Stimulated activated CD8-positive, alpha-beta memory T cell treated with anti-CD3 and anti-CD28 coated beads, Interleukin-12 subunit alpha, Interleukin-12 subunit beta, amount 100 ng/mL, for 24 hours (primary cell): ENCODE data around the gene C5orf46.

Experiments
- DNase-seq: peaks from one replicate; pipeline ENCODE4 v3.0.0-alpha.2; 2020; ENCODE audit errors: extremely low read depth

C5orf46 gene

DNA sequence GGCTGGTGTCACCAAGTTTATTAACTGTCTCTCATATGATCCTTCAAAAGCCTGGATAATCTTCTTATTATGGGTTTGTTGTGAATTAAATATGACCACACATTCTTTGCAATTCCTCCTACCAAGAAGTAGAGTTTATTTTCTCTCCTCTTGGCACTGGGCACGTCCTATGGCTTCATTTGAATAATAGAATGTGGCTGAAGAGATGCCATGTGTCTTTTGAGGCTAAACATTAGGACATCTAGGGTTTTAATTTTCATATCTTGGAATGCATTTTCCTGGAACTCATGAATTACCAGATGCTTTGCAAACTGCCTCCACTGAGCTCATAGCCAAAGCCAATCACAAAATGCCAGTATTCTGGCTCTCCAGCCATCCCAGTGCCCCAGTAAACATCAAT is 47.8 kb downstream of the C5orf46 start:
- DNase-seq, result no peak

DNA sequence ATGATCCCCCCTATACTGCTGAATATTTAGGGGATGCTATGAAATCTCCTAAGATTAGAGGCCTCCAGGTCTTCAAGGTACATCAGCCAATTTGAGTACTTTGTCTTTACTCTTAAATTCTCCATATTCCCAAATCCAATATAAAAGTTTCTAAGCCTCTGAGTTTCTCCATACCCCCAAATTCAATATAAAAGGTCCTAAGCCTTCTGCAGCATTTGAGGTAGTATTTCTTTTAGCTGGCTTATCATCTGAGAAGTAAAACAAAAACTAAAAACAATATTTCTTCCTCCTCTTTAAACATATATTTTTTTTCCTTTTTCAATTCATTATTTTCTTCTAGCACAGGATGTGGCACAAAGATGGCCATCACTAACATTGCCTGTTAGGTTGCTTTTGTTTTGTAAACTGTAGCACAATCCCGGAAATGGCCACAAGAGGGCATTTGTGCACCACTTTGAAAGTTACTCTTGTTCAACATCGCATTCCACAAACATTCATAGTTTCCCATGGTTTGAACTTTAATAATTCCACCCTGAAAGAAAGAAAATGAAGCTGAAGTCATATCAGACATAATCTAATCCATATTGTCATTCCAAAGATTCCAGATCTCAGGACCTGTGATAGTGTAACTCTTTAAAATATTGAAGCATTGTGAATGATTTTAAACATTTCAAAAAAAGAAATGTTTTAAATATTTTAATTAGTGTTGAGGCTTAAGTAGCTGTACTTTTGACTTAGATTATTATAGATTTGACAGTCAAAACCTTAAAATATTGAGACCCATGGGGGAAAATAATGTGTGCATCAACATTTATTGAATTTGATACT is 48.8 kb downstream of the C5orf46 start:
- no peak for DNase-seq

DNA sequence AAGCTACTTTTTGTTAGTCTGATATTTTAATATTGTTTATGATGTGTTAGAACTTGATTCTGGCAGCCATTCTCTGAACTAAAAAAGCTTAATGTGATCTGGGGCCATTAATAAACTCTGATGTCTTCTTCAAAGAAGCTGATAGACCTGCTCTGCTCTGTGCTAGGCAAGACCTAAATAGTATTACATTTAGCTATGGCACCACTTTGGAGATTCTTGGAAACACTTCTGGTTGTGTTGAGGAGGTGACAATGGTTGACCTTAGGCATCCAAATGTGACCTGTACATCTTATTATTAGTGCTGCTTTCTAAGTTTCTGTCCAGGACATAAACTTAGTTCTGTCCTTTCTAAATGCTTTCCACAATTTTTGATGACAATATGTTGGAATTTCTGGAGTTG is 49.5 kb downstream of the C5orf46 start:
- no peak for DNase-seq

DNA sequence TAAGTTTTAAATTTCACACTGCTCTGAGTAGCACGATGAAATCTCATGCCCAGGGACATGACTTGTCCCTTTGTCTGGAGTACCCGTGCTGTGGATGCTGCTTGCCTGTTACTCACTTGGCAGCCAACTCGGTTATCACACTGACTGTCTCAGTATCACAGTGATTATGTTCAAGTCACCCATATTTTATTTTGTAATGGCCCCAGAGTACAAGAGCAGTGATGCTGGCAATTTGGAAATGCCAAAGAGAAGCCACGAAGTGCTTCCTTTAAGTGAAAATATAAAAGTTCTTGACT is 50.6 kb downstream of the C5orf46 start:
- no peak for DNase-seq

DNA sequence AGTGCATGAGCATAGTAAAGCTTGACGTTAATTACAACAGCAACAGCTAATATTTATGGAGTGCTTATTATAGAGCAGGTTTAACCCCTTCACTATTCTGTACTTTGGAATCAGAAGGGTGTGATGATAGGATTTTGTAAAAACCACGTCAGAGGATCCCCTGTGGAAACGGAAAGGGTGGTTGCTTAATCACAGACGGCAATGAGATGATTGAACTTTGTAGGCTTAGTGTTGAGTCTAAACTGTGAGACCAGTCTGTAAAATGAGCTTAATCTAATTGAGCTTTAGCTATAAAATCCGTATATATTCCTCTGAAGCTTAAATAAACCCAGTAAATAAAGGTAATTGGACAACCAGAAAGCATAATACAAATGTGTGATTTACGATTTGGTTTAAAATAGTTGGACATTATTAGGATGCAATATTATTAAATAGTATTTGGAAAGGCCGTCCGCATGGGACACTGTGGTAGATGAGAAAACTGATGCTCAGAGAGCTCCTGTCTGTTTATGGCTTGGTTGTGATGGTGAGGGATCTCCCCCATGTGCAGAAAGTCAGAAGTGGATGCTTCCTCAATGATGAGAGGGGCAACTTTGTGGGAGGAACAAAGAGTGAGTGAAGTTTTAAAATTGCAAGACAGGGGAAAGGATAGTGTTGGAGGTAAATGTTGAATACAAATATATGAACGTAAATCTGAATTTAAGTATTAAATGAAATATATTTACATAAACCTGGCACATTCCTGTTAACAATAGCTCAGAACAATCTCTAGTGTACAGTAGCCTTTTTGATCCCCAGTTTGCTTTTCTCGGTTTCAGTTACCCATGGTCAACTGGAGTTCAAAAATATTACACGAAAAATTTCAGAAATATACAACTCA is 51.2 kb downstream of the C5orf46 start:
- no peak for DNase-seq

DNA sequence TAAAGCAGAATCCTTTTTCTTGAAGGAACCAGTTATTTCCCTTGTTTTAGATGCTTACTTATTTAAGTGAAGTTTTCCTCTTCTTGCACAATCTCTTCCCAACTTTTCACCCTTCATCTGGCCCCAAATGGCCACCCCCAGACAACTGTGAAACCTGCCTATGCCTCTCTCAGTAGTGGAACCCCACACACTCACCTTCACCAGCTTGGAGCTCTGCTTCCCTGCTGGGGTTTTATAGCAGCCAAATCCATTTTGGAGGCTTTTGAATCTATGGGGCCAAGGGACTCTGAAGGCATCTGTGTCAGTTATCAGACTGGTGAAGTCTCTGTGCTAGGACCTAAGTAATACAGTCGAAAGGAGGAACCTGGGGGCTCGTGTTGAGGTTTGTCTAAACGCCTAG is 52.0 kb downstream of the C5orf46 start:
- DNase-seq, result no peak

DNA sequence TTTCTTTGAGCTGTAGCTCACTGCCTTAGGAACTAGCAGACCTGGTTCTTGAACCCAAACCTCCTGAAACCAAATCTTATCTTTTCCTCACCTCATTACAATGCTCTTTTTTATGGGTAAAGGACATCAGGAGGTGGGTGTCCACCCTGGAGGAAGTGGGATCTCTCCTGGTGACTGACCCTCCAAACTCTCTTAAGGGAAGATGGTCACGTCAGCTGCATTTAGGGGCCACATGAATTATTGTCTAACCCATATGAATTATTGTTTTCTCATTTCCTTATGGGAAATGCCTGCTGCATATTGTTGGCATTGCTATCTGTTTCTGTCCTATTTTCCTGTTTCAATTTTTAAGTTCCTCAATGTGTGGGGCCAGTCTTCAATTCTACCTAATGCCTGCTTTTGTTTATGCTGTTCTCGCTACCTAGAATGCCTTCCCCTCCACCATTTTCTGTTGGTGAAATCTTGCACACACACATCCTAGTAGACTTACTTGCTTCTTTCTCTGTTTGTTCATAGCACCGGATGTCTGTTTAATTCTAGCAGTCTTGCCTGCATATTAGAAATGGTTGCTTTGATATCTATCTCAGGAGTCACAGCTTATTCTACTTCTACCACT is 52.9 kb downstream of the C5orf46 start:
- DNase-seq, result no peak

DNA sequence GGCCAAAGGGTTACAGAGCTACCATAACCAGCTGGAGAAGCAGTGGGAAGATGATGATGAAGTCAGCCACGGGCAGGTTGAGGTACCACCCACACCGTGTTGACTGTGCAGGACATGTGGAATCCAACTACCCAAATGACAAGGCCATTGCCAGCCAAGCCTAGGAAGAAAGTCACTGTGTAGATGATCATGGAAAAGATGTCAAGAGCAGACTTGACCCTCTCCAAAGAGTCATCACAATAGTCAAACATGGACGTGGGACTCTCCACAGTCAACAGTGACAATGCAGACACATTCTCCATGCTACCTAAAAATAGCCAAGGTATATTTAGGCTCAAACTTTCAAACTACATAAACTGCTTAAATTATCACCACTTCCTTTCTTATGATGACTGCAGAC is 54.0 kb downstream of the C5orf46 start:
- DNase-seq, result no peak

DNA sequence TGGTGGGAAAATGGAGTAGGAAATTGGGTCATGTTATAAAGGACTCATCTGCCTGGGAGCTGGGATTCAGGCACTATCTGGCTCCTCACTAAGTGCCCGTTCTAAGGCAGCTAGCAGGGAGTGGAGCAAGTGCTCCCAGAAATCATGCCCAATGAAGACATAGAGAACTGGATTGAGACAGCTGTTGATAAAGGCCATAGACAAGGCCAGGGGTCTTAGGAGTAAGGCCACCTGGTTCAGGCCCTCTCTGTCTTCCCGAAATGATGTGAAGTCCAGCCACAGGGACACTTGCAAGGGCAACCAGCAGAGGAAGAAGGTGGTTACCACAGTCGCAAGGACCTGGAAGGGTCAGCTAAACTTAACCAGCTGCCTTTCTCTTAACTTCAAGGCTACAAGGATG is 54.8 kb downstream of the C5orf46 start:
- DNase-seq, result no peak

DNA sequence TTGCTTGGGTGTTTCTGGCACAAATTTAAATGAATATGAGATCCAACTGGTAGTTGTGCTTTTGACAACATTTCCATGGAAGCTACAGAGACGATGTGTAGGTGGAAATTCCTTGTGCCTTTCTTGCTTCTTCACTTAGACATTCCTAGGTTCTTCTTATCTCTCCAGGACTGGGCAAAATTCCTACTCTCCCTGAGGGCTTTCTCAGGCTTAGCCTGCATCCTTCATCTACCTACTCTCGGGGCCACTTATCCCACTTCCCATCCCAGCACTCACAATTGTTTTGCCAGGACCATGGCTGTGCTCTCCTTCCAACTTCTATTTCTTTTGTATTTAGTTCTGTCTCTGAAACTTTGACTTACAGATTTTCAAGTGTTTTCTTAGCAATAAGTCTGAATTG is 57.1 kb downstream of the C5orf46 start:
- no peak for DNase-seq

DNA sequence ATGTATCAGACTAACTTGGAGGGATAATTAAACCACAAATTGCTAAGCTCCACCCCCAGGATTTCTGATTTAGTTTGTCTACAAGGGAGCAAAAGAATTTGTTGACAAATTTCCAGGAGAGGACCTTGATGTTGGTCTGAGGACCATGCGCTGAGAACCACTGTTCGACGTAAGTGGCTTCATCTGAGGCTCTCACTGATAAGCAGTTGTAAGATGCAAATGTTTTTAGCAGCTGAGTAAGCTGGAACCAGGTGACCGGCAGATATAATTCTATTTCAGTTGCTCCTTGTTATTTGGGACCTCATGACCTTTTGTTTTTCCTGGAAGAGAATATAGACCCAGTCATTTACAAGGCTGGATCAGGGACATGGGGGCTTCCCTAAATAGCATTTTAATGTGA is 60.7 kb downstream of the C5orf46 start:
- DNase-seq, result no peak

DNA sequence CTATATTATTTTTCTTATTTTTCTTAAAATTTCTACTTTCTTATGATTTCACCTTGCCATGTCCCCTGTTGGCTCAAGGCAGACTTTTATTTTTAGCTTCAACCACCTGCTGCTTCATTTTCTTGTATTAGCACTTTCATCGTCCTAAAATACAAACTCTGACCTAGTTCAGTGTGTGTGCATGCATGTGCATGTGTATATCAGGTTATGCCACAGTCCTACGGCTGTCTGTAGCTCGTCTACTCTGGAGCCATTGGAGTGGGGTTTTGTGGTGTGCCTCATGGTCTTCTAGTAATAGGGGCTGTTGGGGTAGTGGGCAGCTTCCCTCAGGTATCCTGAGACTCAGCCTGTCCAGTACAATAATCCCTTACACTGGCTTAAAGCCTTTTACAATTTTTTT is 61.5 kb downstream of the C5orf46 start:
- no peak for DNase-seq

DNA sequence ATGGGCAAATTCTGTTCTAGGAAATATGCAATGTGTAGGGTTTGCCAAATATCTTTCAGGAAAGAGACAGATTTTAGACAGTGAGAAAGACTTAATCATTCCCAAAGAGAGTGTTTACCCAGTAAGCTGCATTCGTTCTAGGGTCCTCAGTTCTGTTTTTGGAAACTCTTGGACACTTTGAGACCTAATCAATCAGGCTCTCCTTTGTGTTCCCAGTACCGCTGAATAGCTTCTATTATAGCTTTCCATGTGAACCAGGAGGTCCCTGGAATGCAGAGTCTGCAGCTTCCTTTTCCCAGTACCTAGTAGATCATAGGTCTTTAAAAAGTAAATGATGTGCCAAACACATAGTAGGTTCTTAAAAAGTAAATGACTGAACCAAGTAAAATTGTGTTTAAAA is 63.5 kb downstream of the C5orf46 start:
- no peak for DNase-seq
